ENCODE data around the gene LRRC8B.
"Not testable (repeated sequence)": the region's sequence is repeated elsewhere in the genome, so short reads cannot be mapped to it uniquely, and the experiment has no call there.

Gene LRRC8B

DNA sequence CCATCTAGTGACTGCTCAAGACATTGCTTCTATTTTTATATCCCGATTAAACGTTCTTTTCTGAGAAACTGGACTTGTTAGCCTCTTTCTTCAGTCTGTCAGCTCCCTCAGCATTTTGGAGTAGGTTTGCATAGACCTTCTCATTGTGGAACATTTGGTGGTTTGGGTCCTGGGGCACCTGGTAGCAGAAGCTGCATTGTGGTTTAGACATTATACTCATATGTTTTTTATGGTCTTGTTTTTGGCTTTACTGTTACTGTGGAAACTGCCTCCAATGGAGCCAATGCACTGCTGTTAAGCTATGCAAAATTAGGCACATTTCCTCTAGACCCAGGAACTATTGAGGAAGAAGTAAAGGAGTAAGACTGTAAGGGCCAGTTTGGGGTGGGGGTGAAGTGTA is 36.7 kb upstream of the LRRC8B start:
- DNase-seq (ENCODE audit: extremely low read depth, low read depth), result no peak
- no peak overlapping the region for H3K4me3 ChIP-seq (replicated peaks; ENCODE audit: low read depth, low read length)
- TF ChIP-seq, protein P1, sequence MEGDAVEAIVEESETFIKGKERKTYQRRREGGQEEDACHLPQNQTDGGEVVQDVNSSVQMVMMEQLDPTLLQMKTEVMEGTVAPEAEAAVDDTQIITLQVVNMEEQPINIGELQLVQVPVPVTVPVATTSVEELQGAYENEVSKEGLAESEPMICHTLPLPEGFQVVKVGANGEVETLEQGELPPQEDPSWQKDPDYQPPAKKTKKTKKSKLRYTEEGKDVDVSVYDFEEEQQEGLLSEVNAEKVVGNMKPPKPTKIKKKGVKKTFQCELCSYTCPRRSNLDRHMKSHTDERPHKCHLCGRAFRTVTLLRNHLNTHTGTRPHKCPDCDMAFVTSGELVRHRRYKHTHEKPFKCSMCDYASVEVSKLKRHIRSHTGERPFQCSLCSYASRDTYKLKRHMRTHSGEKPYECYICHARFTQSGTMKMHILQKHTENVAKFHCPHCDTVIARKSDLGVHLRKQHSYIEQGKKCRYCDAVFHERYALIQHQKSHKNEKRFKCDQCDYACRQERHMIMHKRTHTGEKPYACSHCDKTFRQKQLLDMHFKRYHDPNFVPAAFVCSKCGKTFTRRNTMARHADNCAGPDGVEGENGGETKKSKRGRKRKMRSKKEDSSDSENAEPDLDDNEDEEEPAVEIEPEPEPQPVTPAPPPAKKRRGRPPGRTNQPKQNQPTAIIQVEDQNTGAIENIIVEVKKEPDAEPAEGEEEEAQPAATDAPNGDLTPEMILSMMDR (IDR thresholded peaks at IDR 0.05; ENCODE audit: low read depth, low read length, missing control alignments), result no peak

DNA sequence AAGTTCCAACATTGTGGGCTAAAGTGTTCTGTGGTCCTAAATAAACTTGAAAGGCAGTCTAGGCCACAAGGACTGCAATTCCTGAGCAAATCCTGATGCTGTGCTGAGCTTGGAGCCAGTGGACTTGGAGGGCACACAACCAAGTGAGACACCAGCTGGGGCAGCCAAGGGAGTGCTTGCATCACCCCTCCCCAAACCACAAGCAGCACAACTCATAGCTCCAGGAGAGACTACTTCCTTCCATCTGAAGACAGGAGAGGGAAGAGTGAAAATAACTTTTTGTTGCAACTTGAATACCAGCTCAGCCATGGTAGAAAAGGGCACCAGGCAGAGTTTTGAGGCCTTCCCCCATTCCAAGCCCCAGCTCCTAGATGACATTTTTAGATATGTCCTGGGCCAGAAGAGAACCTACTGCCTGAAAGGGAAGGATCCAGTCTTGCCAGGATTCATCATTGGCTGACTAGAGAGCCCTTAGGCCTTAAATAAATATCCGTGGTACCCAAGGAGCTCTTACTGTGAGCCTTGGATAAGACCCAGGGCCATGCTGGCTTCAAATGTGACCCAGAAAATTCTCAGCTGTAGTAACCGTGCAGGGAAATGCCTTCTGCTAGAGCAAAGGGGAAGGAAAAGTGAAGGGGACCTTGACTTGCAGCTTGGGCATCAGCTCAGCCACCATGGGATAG is 35.4 kb upstream of the LRRC8B start:
- TF ChIP-seq, protein P1 (IDR thresholded peaks at IDR 0.05; ENCODE audit: low read depth, low read length, missing control alignments), result no peak
- DNase-seq (ENCODE audit: extremely low read depth, low read depth), result no peak
- no peak overlapping the region for H3K4me3 ChIP-seq (replicated peaks; ENCODE audit: low read depth, low read length)

DNA sequence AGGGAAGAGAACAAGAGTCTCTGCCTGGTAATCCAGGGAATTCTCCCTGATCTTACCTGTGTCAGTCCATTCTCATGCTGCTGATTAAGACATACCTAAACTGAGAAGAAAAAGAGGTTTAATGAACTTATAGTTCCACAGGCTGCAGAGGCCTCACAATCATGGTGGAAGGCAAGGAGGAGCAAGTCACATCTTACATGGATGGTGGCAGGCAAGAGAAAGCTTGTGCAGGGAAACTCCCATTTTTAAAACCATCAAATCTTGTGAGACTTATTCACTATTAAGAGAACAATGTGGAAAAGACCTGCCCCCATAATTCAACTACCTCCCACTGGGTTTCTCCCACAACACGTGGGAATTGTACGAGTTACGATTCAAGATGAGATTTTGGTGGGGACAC is 34.2 kb upstream of the LRRC8B start:
- no peak for DNase-seq (ENCODE audit: extremely low read depth, low read depth)
- H3K4me3 ChIP-seq (replicated peaks; ENCODE audit: low read depth, low read length), result no peak overlapping the region
- TF ChIP-seq, protein P1 (IDR thresholded peaks at IDR 0.05; ENCODE audit: low read depth, low read length, missing control alignments), result no peak

DNA sequence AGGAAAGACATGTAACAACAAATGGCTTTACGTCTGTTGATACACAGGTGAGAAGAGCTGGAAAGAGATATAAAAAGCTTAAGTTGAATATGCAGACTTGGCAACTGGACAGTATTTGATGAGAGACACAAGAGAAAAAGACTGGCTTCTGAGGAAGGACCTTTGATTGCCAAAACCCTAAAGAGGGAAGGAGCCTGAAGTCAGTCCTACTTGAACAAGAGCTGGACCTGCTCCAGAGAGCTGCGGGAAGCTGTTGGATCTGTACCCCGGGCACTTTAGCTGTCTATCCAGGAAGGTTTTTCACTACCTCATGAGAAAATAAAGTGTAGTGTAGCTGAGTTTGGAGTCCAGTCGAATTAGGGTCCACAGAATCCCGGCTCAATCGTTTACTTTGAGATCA is 25.3 kb upstream of the LRRC8B start:
- TF ChIP-seq, protein P1 (IDR thresholded peaks at IDR 0.05; ENCODE audit: low read depth, low read length, missing control alignments), result no peak
- no peak for DNase-seq (ENCODE audit: extremely low read depth, low read depth)
- H3K4me3 ChIP-seq (replicated peaks; ENCODE audit: low read depth, low read length), result no peak overlapping the region

DNA sequence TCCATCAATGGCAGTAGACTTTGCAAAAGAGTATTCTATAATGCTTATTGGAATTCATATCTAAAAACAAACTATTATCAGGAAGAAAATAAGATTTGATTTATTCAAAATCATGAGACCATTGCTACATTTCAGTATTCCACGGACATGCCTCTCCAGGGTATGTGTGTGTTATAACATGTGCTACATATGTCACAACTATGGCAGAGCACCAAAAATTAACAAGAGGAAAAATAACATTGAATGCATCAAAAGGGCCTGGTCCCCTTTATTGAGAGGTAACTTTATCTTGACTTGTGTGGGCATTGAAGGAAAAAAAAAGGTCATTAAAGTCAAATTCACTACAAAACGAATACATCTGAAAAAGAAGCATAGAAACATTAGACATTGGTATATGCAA is 22.6 kb upstream of the LRRC8B start:
- H3K4me3 ChIP-seq (replicated peaks; ENCODE audit: low read depth, low read length), result no peak overlapping the region
- TF ChIP-seq, protein P1 (IDR thresholded peaks at IDR 0.05; ENCODE audit: low read depth, low read length, missing control alignments), result no peak
- no peak for DNase-seq (ENCODE audit: extremely low read depth, low read depth)

DNA sequence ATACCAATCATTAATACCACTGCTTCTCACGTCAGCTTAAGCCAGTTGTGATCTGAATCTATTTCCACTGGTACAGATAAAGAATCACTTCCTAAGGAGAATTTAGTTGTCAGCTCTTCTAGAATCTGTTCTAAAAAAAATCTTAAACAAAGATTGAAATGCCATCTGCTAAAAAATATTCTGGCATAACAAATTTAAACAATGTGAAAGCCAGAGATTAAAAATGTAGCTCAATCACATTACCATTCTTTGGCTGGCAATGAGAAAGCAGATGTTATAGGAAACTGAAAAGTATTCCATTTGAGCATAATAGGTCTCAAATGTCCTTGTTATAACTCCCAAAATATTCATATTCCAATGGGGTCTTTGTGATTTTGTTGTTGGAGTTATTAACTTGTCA is 21.7 kb upstream of the LRRC8B start:
- no peak overlapping the region for H3K4me3 ChIP-seq (replicated peaks; ENCODE audit: low read depth, low read length)
- TF ChIP-seq, protein P1 (IDR thresholded peaks at IDR 0.05; ENCODE audit: low read depth, low read length, missing control alignments), result no peak
- DNase-seq (ENCODE audit: extremely low read depth, low read depth), result no peak

DNA sequence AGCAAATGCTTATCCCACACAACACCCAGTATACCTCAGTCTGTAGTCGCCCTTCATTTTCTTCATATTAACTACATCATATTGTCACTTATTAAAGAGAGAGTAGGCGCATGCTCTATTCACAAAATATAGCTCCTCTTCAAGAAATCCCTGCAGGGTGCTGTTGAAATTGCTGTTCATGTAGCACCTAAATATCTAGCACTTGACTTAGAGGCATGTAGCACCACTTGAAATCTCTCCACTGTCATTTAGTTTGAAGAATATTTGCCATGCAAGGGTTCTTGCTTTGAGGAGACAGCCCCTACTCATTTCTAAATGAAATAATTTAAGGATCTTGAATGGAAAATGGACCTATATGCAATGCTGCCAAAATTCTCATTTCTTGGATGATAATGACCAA is 20.9 kb upstream of the LRRC8B start:
- no peak overlapping the region for H3K4me3 ChIP-seq (replicated peaks; ENCODE audit: low read depth, low read length)
- DNase-seq (ENCODE audit: extremely low read depth, low read depth), result no peak
- TF ChIP-seq, protein P1 (IDR thresholded peaks at IDR 0.05; ENCODE audit: low read depth, low read length, missing control alignments), result no peak

DNA sequence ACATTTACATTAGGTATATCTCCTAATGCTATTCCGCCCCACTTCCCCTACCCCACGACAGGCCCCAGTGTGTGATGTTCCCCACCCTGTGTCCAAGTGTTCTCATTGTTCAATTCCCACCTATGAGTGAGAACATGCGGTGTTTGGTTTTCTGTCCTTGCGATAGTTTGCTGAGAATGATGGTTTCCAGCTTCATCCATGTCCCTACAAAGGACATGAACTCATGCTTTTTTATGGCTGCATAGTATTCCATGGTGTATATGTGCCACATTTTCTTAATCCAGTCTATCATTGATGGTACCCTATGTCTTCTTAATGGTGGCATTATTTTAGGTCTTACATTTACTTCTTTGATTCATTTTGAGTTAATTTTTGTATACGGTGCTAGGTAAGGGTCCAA is 14.6 kb upstream of the LRRC8B start:
- H3K4me3 ChIP-seq (replicated peaks; ENCODE audit: low read depth, low read length); DNase-seq (ENCODE audit: extremely low read depth, low read depth): not testable (repeated sequence)
